Naive B cell (primary cell): ENCODE results near the gene PDGFB. TPM values are rescaled to one million over a fixed set of nuclear protein-coding genes. Genes with fewer than 3 reads are reported as not detected.

Experiments
- ATAC-seq, 2 donors: fragments of 150-1000 bp; cut with Tn5 transposase; 2 replicates each; pipeline ENCODE4 v1.10.0; 2021; ENCODE audit warnings: low read depth in 2 of 2, mild to moderate bottlenecking in 2 of 2, moderate library complexity in 2 of 2
- DNase-seq: peaks from one replicate; pipeline ENCODE4 v3.0.0; 2022
- H3K27ac Mint-ChIP-seq, 6 donors: one replicate each; pipeline ENCODE4 v1.8.0; 2020 to 2022; ENCODE audit warnings: mild to moderate bottlenecking in 6 of 6, mixed read lengths in 6 of 6, moderate library complexity in 5 of 6, inconsistent platforms in 2 of 6
- H3K27me3 Mint-ChIP-seq, 3 donors: one replicate each; pipeline ENCODE4 v1.8.0; 2021 to 2022; ENCODE audit warnings: mixed read lengths in 3 of 3, mild to moderate bottlenecking in 1 of 3
- H3K36me3 Mint-ChIP-seq, 2 donors: one replicate each; pipeline ENCODE4 v1.8.0; 2020 to 2022; ENCODE audit warnings: mixed read lengths in 2 of 2, inconsistent platforms in 1 of 2, mild to moderate bottlenecking in 1 of 2
- H3K4me1 Mint-ChIP-seq, 3 donors: one replicate each; pipeline ENCODE4 v1.8.0; 2020 to 2022; ENCODE audit warnings: mixed read lengths in 3 of 3, inconsistent platforms in 1 of 3, mild to moderate bottlenecking in 1 of 3, moderate library complexity in 1 of 3
- H3K4me3 Mint-ChIP-seq, 8 donors: one replicate each; pipeline ENCODE4 v1.8.0; 2020 to 2022; ENCODE audit warnings: mild to moderate bottlenecking in 8 of 8, mixed read lengths in 8 of 8, moderate library complexity in 8 of 8, inconsistent platforms in 2 of 8
- H3K9me3 Mint-ChIP-seq, 7 donors: one replicate each; pipeline ENCODE4 v1.8.0; 2020 to 2022; ENCODE audit warnings: mixed read lengths in 7 of 7, mild to moderate bottlenecking in 5 of 7, inconsistent platforms in 2 of 7, moderate library complexity in 1 of 7
- polyA plus RNA-seq, 6 donors: library from polyadenylated mRNA; unstranded; fragments of 300-500 nt; fragmentation: Illumina TruSeq; gene quantifications; one replicate each; pipeline ENCODE4 v1.2.3, GENCODE V29; 2021; ENCODE audit warnings: low read depth in 6 of 6

The PDGFB gene
- polyA plus RNA-seq, 6 donors from 2014 or later, result not detected

DNA sequence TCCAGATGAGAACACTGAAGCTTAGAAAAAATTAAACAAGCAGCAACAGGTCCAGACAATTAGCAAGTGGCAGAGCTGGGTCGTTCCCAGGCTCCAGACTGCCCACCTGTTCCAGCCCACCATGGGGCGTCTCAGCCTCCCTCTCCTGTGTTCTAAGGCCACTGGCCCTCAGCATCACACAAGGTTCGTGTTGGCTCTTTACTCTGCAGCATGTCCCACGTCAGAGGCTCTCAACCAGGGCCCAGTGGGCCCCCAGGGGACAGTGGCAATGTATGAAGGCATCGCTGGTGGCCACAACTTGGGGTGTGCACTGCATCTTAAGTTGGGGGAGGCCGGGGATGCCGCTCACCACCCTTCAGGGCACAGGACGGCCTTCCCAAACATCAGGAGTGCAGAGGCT lies 6.2 kb downstream of the PDGFB start:
- peaks cover 67 to 95% (median 94%) of the 10 kb centered on the region in 3 donors for H3K27me3 Mint-ChIP-seq
- H3K27ac Mint-ChIP-seq, result no peak overlapping the region
- H3K4me3 Mint-ChIP-seq, result peak overlapping the region in 1 of 8 donors; percentile 25
- ATAC-seq (no peak), DNase-seq (no peak)
- H3K4me1 Mint-ChIP-seq, result peaks cover 51 to 62% (median 56%) of the 10 kb centered on the region in 3 donors
- no peaks in the 10 kb centered on the region for H3K36me3 Mint-ChIP-seq
- H3K9me3 Mint-ChIP-seq, result peaks cover 0 to 4% (median 0%) of the 10 kb centered on the region in 7 donors

DNA sequence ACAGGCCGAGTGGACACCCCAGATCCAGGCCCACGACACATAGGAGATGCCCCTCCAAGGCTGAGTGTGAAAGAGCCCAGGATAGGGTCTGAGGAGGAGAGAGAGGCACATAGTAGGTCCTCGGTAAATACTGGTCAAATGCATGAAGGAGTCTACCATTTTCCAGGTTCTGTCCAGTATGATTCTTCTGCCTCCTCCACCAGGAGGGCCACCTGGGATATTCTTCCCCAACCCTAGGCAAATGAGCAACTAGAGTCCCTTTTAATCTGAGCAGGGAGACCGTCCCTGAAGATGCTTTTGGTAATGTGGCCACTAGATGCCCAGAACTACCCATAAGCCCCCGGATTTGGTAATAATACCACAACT lies 6.7 kb downstream of the PDGFB start:
- peaks cover 0 to 4% (median 0%) of the 10 kb centered on the region in 7 donors for H3K9me3 Mint-ChIP-seq
- H3K4me1 Mint-ChIP-seq, result peaks cover 50 to 58% (median 55%) of the 10 kb centered on the region in 3 donors
- ATAC-seq (no peak), DNase-seq (no peak)
- H3K27ac Mint-ChIP-seq, result no peak overlapping the region
- no peak overlapping the region for H3K4me3 Mint-ChIP-seq
- H3K27me3 Mint-ChIP-seq, result peaks cover 72 to 95% (median 94%) of the 10 kb centered on the region in 3 donors
- H3K36me3 Mint-ChIP-seq, result no peaks in the 10 kb centered on the region

DNA sequence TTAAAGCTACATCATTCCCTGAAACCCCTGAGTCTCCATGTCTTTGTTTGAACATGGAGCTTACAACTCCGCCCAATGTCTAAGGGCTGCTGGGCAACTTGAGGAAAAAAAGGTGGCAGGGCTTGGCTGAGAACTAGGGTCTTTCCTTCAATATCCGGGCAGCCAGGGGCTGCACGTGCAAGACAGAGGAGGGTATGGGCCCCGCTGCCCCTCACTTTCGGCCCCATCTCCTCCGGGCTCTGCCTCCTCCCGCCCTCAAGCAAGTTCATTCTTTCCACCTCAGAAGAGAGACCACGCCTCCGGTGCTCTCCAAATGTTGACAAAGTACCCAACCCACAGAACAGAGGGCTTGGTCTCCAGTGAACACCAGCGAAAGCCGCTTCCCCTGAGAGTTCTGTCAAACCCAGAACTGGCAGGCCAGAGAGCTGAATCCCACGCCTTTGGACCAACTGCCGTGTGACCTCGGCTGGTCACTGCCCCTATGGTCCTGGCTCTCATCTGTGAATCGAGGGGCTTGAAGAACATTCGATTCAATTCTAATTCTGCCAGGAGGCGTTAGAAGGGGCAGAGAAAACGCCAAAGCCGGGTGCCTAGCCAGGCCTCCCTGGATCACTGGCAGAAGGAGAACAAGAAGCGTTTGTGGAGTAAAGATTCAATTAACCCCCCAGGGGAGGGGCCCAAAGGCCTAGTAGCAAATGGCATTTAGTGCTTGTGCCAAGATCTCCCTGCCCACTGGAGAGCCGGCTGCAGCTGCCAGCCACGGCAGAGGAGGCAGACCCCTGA lies 7.3 kb downstream of the PDGFB start:
- Mint-ChIP-seq H3K4me3 (peak overlapping the region in 3 of 8 donors; percentile 2 to 26 (median 24)), H3K4me1 (peaks cover 46 to 53% (median 51%) of the 10 kb centered on the region in 3 donors), H3K27me3 (peaks cover 78 to 96% (median 95%) of the 10 kb centered on the region in 3 donors), H3K36me3 (no peaks in the 10 kb centered on the region), H3K27ac (peak overlapping the region in 1 of 6 donors; percentile 47), H3K9me3 (peaks cover 0 to 2% (median 0%) of the 10 kb centered on the region in 7 donors)
- DNase-seq (no peak), ATAC-seq (no peak)

DNA sequence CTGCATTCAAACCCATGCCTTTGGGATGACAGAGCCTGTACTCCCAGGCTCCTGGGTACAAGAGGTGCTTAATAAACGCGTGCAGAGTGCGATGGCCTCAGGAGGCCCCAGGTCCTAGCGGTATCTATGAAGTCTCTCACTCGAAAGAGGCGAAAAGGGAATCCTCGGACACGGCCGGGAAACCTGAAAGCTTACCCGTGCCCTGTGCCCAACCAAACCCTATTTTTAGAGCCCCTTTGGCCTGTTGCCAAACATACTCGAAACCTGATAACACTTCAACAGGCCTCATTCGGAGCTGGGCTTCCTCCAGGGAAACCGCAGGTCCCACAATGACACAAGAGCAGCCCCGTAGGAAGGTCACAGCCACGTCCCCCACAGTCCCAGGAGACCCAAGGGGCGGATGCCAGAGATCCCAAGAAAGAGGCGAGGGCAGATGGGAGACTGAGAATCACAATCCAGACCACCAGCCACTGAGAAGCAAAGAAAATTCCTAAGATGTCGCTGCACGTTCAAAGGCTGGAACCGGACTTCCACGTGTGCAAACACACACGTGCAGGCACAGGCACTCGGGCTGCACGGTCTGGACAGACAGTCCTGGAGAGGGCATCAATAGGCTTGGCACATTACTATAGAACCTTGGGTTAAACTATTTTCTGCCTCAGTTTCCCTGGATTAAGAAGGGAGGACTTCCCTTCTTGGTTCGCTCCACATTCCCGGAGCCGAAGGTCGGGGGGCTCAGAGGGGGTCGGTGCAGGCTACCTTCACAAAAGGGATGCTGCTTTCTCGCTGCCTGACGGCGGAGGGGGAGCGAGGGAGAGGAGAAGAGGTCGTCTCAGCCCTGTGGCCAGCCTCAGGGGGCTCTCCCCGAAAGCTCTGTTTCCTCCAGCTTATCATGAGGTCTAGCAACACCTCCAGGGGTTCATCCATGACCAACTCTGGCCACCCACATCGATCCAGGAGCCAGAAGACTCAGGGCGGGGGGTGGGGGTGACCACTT lies 8.2 kb downstream of the PDGFB start:
- H3K36me3 Mint-ChIP-seq, result no peaks in the 10 kb centered on the region
- H3K4me1 Mint-ChIP-seq, result peaks cover 43 to 50% (median 50%) of the 10 kb centered on the region in 3 donors
- DNase-seq, result peak; percentile 55
- H3K27ac Mint-ChIP-seq, result peak overlapping the region in 4 of 6 donors; percentile 1 to 88 (median 32)
- H3K27me3 Mint-ChIP-seq, result peaks cover 83 to 100% (median 99%) of the 10 kb centered on the region in 3 donors
- H3K9me3 Mint-ChIP-seq, result peaks cover 0 to under 1% (median 0%) of the 10 kb centered on the region in 7 donors
- peak overlapping the region in 6 of 8 donors; percentile 36 to 77 (median 60) for H3K4me3 Mint-ChIP-seq
- ATAC-seq, result peak; percentile 71

DNA sequence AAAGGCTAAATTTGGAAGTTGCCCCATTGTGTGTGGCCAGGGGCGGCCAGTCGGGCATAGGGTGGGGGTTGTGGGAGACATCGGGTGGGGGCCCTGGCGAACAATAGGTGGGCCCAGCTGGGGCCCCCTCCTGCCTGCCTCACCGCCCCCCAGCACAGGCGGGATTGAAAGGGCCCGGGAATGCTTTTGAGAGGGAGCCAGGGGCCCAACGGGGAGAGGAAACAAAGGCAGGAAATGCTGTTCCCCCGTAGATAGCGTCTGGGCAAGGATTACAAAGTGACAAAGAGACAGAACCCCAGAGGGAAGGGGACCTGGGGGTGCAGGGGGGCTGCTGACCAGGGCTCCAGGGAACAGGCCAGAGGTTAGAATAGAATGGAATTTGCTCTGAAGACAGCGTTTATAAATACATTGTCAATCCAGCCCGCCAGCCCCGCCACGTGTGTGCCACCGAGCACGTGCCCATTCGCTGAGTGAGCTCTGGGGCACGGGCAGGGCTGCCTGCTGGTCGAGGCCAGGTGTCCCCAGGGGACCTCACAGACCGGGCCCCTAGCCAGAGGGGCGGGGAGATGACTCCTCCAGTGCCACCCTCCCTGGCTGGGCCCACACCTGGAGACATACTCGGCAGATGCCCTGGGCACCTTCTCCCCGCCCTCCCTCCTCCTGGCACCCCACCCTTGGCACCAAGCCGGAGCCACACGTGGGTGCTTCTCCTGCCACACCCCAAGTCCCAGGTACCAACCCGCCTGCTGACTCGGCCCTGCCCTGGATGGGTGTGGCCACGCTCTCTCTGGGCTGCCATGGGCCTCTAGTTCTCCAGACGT lies 9.7 kb downstream of the PDGFB start:
- no peaks in the 10 kb centered on the region for H3K9me3 Mint-ChIP-seq
- H3K4me3 Mint-ChIP-seq, result peak overlapping the region in 6 of 8 donors; percentile 32 to 80 (median 64)
- no peak for DNase-seq
- peaks cover 78 to 100% (median 97%) of the 10 kb centered on the region in 3 donors for H3K27me3 Mint-ChIP-seq
- no peaks in the 10 kb centered on the region for H3K36me3 Mint-ChIP-seq
- no peak overlapping the region for H3K27ac Mint-ChIP-seq
- peaks cover 37 to 42% (median 41%) of the 10 kb centered on the region in 3 donors for H3K4me1 Mint-ChIP-seq
- ATAC-seq, result peak in 1 of 2 donors; percentile 27

DNA sequence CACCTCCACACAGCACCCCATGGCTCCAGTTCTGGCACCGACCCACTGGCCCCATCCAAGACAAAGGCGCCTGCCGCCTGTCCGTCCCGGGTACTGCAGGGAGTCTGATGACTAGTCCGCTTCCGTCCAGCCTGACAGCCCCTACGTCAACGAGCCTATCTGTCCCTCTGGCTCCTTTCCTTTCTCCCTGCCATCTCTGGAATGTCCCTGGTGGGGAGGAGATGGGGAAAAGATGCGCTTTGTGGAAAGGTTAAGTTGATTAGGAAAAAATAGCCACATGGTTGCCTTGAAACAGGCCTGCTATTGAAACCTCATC lies 10.4 kb downstream of the PDGFB start:
- Mint-ChIP-seq H3K36me3 (no peaks in the 10 kb centered on the region), H3K4me3 (peak overlapping the region in 1 of 8 donors; percentile 60), H3K27ac (no peak overlapping the region), H3K27me3 (peaks cover 76 to 100% (median 97%) of the 10 kb centered on the region in 3 donors), H3K9me3 (no peaks in the 10 kb centered on the region), H3K4me1 (peaks cover 37 to 43% (median 41%) of the 10 kb centered on the region in 3 donors)
- DNase-seq (no peak), ATAC-seq (no peak)

DNA sequence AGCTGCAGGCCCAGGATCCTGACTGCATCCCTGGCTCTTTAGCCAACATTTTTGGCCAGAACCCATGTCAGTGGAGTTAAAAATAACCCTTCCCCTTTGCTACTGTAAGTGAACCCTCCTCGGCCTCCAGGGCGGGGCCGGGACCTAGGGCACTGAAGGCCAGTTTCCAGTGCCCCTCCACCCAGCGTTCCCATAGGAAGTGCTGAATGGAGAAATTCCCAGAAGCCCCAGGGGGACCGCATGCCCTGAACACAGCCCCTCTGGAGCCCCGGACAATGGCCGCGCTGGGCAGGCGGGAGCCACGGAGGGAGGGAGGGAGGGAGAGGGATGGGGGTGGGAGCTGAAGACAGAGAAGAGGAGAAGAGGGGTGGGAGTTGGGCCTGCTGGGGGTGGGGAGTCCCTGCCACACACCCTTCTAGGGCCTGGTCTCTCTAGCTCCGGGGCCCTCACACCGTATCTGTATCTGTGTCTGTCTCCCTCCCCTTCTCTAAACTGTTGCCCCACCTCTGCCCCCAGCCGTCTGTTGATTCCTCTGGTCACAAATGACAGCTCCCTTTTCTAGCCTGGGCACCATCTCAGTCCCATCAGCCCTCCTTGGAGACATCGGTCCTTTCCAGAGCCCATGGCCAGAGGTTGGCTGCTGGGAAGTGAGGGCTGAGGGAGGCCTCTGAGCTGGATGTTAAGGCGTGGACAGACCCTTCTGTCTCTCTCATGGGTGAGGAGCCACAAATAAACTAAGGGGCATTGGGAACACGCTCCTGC lies 10.9 kb downstream of the PDGFB start:
- H3K27ac Mint-ChIP-seq, result peak overlapping the region in 1 of 6 donors; percentile 14
- ATAC-seq, result peak in 1 of 2 donors; percentile 24
- no peak overlapping the region for H3K4me3 Mint-ChIP-seq
- no peaks in the 10 kb centered on the region for H3K36me3 Mint-ChIP-seq
- no peaks in the 10 kb centered on the region for H3K9me3 Mint-ChIP-seq
- no peak for DNase-seq
- H3K4me1 Mint-ChIP-seq, result peaks cover 37 to 43% (median 41%) of the 10 kb centered on the region in 3 donors
- H3K27me3 Mint-ChIP-seq, result peaks cover 79 to 100% (median 97%) of the 10 kb centered on the region in 3 donors

DNA sequence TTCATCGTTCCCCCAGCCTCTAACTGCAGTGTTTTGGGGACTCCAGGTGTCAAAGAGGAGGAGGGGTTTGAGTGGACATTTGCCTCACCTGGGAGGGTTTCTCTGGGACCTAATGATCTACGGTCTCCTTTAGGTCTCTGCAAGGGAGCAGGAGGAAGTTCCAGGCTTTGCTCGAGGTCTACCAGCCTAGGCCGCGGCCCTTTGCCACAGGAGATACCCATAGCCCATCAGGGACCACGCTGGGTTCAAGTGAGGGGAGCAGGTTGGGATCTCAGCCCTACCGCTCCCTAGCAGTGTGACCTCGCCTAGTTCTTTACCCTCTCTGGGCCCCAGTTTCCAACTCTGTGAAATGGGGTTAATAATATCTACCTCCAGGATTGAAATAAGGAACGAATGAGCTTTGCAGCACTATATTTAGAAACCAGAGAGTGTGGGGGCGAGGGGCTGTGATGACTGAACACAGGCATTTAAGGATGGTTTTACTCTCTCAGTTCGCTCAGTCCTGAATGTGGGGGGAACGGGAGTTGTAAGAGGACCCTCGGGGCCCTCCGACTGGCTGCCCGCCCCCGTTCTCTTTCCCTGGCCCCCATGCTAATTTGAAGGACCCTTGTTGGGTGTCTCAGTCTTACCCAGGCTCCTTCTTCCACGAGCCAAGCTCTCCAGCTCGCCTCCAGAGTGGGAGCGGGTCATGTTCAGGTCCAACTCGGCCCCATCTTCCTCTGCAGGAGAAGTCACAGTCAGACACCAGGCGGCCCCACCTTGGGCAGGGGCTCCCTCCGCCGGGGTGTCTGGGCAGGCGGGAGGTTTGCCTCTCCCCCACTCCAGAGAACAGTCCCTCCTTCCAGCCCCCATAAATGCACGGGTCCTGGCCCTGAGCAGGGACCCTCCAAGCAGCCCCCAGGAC lies 11.7 kb downstream of the PDGFB start:
- ATAC-seq (no peak), DNase-seq (no peak)
- peaks cover 74 to 100% (median 92%) of the 10 kb centered on the region in 3 donors for H3K27me3 Mint-ChIP-seq
- H3K4me1 Mint-ChIP-seq, result peaks cover 37 to 43% (median 41%) of the 10 kb centered on the region in 3 donors
- H3K4me3 Mint-ChIP-seq, result no peak overlapping the region
- no peaks in the 10 kb centered on the region for H3K9me3 Mint-ChIP-seq
- H3K36me3 Mint-ChIP-seq, result no peaks in the 10 kb centered on the region
- H3K27ac Mint-ChIP-seq, result peak overlapping the region in 1 of 6 donors; percentile 14

DNA sequence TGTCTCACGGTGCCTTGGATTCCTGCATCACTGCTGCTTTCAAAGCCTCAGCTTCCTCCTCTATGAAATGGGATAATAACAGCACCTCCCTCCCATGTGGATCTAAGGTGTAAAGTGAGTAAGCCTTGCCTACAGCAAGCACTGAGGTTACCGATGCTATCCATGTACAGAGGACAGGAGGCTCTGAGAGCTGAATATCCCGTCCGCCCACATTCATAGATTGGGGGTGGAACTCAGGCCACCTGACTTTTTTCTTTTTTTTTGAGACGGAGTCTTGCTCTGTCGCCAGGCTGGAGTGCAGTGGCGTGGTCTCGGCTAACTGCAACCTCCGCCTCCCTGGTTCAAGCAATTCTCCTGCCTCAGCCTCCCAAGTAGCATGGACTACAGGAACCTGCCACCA lies 12.5 kb downstream of the PDGFB start:
- no peaks in the 10 kb centered on the region for H3K9me3 Mint-ChIP-seq
- DNase-seq (no peak), ATAC-seq (no peak)
- no peaks in the 10 kb centered on the region for H3K36me3 Mint-ChIP-seq
- peaks cover 31 to 36% (median 36%) of the 10 kb centered on the region in 3 donors for H3K4me1 Mint-ChIP-seq
- peaks cover 70 to 100% (median 92%) of the 10 kb centered on the region in 3 donors for H3K27me3 Mint-ChIP-seq
- H3K4me3 Mint-ChIP-seq, result peak overlapping the region in 1 of 8 donors; percentile 20
- H3K27ac Mint-ChIP-seq, result no peak overlapping the region

DNA sequence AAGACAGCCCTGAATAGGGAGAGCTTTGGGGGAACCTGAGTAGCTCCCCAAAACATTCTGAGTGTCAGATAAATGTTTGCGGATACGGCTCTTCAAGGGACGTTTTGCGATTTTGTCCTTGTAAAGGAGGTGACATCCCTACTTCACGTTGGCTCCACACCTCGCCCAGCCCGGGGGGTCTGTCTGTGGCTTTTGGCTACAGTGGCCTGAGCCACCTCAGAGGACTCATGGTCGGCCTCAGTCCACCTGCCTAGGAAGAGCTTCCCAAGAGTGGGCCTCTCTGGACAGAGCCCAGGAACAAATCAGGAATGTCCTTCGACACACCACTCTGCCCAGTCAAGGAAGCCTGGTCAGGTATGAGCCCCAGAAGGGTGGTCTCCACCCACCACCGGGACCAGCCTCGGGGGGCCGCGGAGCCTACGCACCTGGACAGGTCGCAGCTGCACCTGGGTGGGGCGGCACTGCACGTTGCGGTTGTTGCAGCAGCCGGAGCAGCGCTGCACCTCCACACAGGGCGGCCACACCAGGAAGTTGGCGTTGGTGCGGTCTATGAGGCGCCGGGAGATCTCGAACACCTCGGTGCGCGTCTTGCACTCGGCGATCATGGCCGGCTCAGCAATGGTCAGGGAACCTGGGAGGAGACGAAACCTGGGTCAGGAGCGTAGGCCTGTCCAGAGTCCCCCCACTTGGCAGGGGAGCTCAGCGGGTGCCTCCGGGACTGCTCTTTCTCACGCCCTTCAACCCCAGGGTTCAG lies 13.4 kb downstream of the PDGFB start:
- Mint-ChIP-seq H3K9me3 (no peaks in the 10 kb centered on the region), H3K27ac (no peak overlapping the region), H3K27me3 (peaks cover 61 to 98% (median 86%) of the 10 kb centered on the region in 3 donors), H3K4me3 (no peak overlapping the region), H3K36me3 (no peaks in the 10 kb centered on the region), H3K4me1 (peaks cover 24 to 27% (median 27%) of the 10 kb centered on the region in 3 donors)
- ATAC-seq (no peak), DNase-seq (no peak)
